AG04450 (cell line): ENCODE data around the gene SPAG4. TPM values are rescaled to one million over a fixed set of nuclear protein-coding genes. Genes with fewer than 3 reads are reported as not detected.

Experiments
- CTCF ChIA-PET: fragments of 300-600, 350-600 bp; formaldehyde crosslinking; extraction: SDS; loops from one replicate; lab custom pipeline; 2022; ENCODE audit warnings: antibody characterized with exemption, inconsistent platforms; lab: Charles Lee
- POLR2A ChIA-PET: fragments of 350-600 bp; formaldehyde crosslinking; extraction: SDS; loops from one replicate; lab custom pipeline; 2021; ENCODE audit warnings: antibody characterized with exemption, inconsistent platforms; lab: Yijun Ruan, JAX
- DNase-seq: peaks from one replicate; pipeline ENCODE4 v3.0.0-alpha.2; 2011; ENCODE audit warnings: low read depth, low spot score
- H3K27ac ChIP-seq: one replicate; pipeline ENCODE4 v1.5.1; 2012; ENCODE audit warnings: low read depth, low read length, control low read depth
- H3K27me3 ChIP-seq: one replicate; pipeline ENCODE4 v1.6.0; 2012; ENCODE audit warnings: low read length; ENCODE audit not compliant: control insufficient read depth, insufficient read depth
- H3K4me3 ChIP-seq: 2 replicates; pipeline ENCODE4 v1.5.1; 2011; ENCODE audit warnings: mild to moderate bottlenecking, low read depth, low read length, control low read depth
- H3K9me3 ChIP-seq: 2 replicates; pipeline ENCODE4 v1.5.1; 2012; ENCODE audit warnings: low read length; ENCODE audit not compliant: control insufficient read depth, insufficient read depth
- CTCF ChIP-seq: IDR thresholded peaks from 2 replicates; pipeline ENCODE4 v1.5.1; 2011; ENCODE audit warnings: low read depth, low read length, control low read depth, inconsistent platforms
- polyA plus RNA-seq: library from polyadenylated mRNA; depleted of rRNA; stranded (reverse); fragments of >200 nt; gene quantifications from 2 replicates; pipeline ENCODE4 v1.2.3, GENCODE V29; 2011

The SPAG4 gene
- polyA plus RNA-seq, 1 experiment, result 1.8 TPM

- peak; percentile 18 for DNase-seq
- Histone ChIP-seq H3K27ac (no peak overlapping the region), H3K27me3 (peaks cover 36% of the 10 kb centered on the region), H3K9me3 (peaks cover 3% of the 10 kb centered on the region; the same call in 1 of the 2 replicates), H3K4me3 (peak overlapping the region; percentile 53)
- POLR2A ChIA-PET, result interaction anchor here (0.6 to 1.0 kb wide), 3 partner anchors 12 to 116 kb away, joined by 3 to 4 read pairs (median 3); no protein-coding TSS in a partner anchor
- CTCF ChIA-PET, result no interaction called here
- peak; percentile 35 for TF ChIP-seq CTCF
Observed at GRCh38 chr20:35600993-35601973, 14.3 kb upstream of the SPAG4 start.

GRCh38 chr20:35601990-35602389 lies 13.6 kb upstream of the SPAG4 start:
- peak overlapping the region; percentile 53; the same call in 1 of the 2 replicates for H3K4me3 ChIP-seq
- peaks cover 34% of the 10 kb centered on the region for H3K27me3 ChIP-seq
- no peak for TF ChIP-seq CTCF
- H3K27ac ChIP-seq, result no peak overlapping the region
- CTCF ChIA-PET, result no interaction called here
- no peak for DNase-seq
- H3K9me3 ChIP-seq, result peaks cover 3% of the 10 kb centered on the region; the same call in 1 of the 2 replicates
- POLR2A ChIA-PET, result interaction anchor here (1.0 kb wide), 1 partner anchor 14 kb away, joined by 3 read pairs; no protein-coding TSS in a partner anchor

GRCh38 chr20:35602851-35603495 lies 12.7 kb upstream of the SPAG4 start:
- H3K4me3 ChIP-seq, result no peak overlapping the region
- peaks cover 31% of the 10 kb centered on the region for H3K27me3 ChIP-seq
- POLR2A ChIA-PET, result no interaction called here
- no peak for DNase-seq
- H3K27ac ChIP-seq, result no peak overlapping the region
- CTCF ChIA-PET, result no interaction called here
- TF ChIP-seq CTCF, result no peak
- peaks cover 3% of the 10 kb centered on the region; the same call in 1 of the 2 replicates for H3K9me3 ChIP-seq

- H3K27ac ChIP-seq, result no peak overlapping the region
- DNase-seq, result no peak
- no peak for TF ChIP-seq CTCF
- ChIA-PET CTCF (no interaction called here), POLR2A (no interaction called here)
- H3K4me3 ChIP-seq, result no peak overlapping the region
- H3K27me3 ChIP-seq, result peaks cover 30% of the 10 kb centered on the region
- peaks cover 3% of the 10 kb centered on the region; the same call in 1 of the 2 replicates for H3K9me3 ChIP-seq
Observed at GRCh38 chr20:35603695-35604448, 11.8 kb upstream of the SPAG4 start.
